C4-2B (cell line): ENCODE data around the gene CEP72.

Source experiments
- H3K27ac ChIP-seq: fragments of 450-650 bp; 2 replicates; pipeline ENCODE4 v1.5.1; 2017
- CTCF ChIP-seq: fragments of 450-650 bp; conservative IDR thresholded peaks from 2 replicates; pipeline ENCODE4 v1.5.1; 2017; ENCODE audit warnings: mild to moderate bottlenecking
- ZFX ChIP-seq: fragments of 450-650 bp; IDR thresholded peaks from 2 replicates; pipeline ENCODE4 v1.6.1; 2017

Gene CEP72

GRCh38 chr5:585962-586628 is 26.0 kb upstream of the CEP72 start:
- H3K27ac ChIP-seq: no peak overlapping the region
- TF ChIP-seq ZFX (no peak), CTCF (no peak)

- H3K27ac ChIP-seq: no peak overlapping the region
- TF ChIP-seq ZFX: no peak
- TF ChIP-seq CTCF: no peak; the same call in 1 of the 2 replicates
These were observed 25.3 kb upstream of the CEP72 start for GRCh38 chr5:586751-587285.

- no peak for TF ChIP-seq CTCF
- TF ChIP-seq ZFX: no peak
- H3K27ac ChIP-seq: no peak overlapping the region
These were observed 24.7 kb upstream of the CEP72 start for GRCh38 chr5:587403-587802.

- H3K27ac ChIP-seq: no peak overlapping the region
- no peak for TF ChIP-seq CTCF
- TF ChIP-seq ZFX: no peak
These were observed 23.6 kb upstream of the CEP72 start for GRCh38 chr5:588406-588995.

DNA sequence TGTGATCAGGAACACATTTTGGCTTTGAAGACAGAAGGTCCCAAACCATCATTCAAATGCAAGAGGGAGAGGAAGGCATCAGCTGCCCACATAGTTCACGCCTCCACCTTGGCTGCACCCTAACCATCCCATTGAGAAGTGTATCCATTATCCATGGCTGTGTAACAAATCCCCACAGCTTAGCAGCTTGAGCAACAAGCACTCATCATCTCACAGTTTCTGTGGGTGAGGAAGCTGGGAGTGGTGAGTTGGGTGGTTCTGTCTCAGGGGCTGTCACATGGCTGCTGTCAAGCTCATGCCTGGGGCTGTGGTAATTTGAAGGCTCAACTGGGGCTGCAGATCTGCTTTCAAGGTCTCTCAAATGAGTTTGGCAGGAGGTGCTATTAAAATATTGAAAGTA is 23.0 kb upstream of the CEP72 start:
- H3K27ac ChIP-seq: no peak overlapping the region
- TF ChIP-seq CTCF (no peak), ZFX (no peak)

GRCh38 chr5:589588-589987 is 22.6 kb upstream of the CEP72 start:
- no peak for TF ChIP-seq ZFX
- TF ChIP-seq CTCF: no peak
- H3K27ac ChIP-seq: no peak overlapping the region

GRCh38 chr5:590346-590745 is 21.8 kb upstream of the CEP72 start:
- no peak overlapping the region for H3K27ac ChIP-seq
- no peak for TF ChIP-seq ZFX
- TF ChIP-seq CTCF: no peak
